ENCODE results near the gene RCC2. TPM values are rescaled to one million over a fixed set of nuclear protein-coding genes. Genes with fewer than 3 reads are reported as not detected.
"Not testable (repeated sequence)": the region's sequence is repeated elsewhere in the genome, so short reads cannot be mapped to it uniquely, and the experiment has no call there.

Gene RCC2
- total RNA-seq, 5 donors from 2014 or later (not counting 1 experiment from before 2014, with no cell fraction given) = 35.9 to 53.5 (median 50.4) TPM

DNA sequence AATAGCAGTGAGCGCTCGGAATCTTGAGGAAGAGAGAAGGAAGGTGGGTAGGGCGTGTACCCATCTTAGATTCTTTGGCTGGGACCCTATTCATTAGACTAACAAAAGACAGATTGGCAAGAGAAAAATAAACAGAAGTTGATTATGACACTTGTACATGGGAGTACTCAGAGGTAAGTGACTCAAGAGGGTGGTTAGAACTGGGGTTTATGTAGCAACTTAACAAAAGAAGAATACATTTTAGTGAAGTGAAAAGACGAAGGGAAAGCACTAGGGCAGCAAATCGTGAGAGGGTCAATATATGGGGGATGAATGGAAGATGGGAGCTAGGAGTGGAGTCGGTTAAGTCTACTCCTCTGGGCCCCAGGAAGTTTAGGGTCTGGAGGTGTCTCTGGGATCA is 25.8 kb upstream of the RCC2 start:
- no peaks in the 10 kb centered on the region for H3K36me3 Mint-ChIP-seq
- H3K27ac Mint-ChIP-seq = no peak overlapping the region
- no peaks in the 10 kb centered on the region for H3K4me1 ChIP-seq (ENCODE audit: control insufficient read depth in 1 of 2, extremely low read depth in 1 of 2, insufficient read depth in 2 of 2, low read length in 2 of 2)
- H3K36me3 ChIP-seq (ENCODE audit: control insufficient read depth in 2 of 2, extremely low read depth in 1 of 2, insufficient read depth in 1 of 2, low read length in 1 of 2) = no peaks in the 10 kb centered on the region
- H3K27me3 ChIP-seq (replicated peaks in 1 of 2; ENCODE audit: control insufficient read depth in 2 of 2, extremely low read depth in 1 of 2, insufficient read depth in 2 of 2, low read length in 1 of 2) = peaks cover 0 to 4% of the 10 kb centered on the region in 2 experiments
- H3K4me1 Mint-ChIP-seq = no peaks in the 10 kb centered on the region
- no peak overlapping the region for H3K27ac ChIP-seq (ENCODE audit: low read length)
- DNase-seq (no peak), ATAC-seq (replicated peaks in 1 of 4) (no peak)
- peaks cover 4 to 8% of the 10 kb centered on the region in 2 donors for H3K27me3 Mint-ChIP-seq
- H3K9me3 Mint-ChIP-seq = no peaks in the 10 kb centered on the region
- ChIA-PET POLR2A (no interaction called here), CTCF (no interaction called here)
- no peak overlapping the region for H3K4me3 Mint-ChIP-seq
- 67% methylated on average over 3 of the region's 6 CpGs for WGBS (ENCODE audit: insufficient coverage)
- H3K4me3 ChIP-seq (ENCODE audit: control insufficient read depth in 1 of 2, extremely low read depth in 1 of 2, low read length in 1 of 2) = no peak overlapping the region
- H3K9me3 ChIP-seq = no peaks in the 10 kb centered on the region

DNA sequence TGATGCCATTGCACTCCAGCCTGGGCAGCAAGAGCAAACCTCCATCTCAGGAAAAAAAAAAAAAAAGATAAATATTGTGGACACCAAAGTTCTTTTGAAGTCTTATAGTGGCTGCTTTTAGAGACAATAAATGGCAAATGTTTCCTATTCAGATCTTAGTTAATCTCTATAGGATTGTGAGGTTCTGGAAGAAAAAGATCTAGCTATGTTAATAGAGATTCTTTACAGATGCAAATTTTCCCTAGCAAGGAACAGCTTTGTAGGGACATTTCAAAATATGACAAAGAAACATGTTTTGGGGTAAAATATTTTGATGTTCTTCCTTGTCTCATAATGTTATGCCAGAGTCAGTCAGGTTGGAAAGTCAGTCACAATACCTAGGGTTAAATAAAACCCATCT is 24.5 kb upstream of the RCC2 start:
- Histone ChIP-seq H3K4me1 (ENCODE audit: control insufficient read depth in 1 of 2, extremely low read depth in 1 of 2, insufficient read depth in 2 of 2, low read length in 2 of 2) (no peaks in the 10 kb centered on the region), H3K27ac (ENCODE audit: low read length) (no peak overlapping the region), H3K36me3 (ENCODE audit: control insufficient read depth in 2 of 2, extremely low read depth in 1 of 2, insufficient read depth in 1 of 2, low read length in 1 of 2) (no peaks in the 10 kb centered on the region), H3K4me3 (ENCODE audit: control insufficient read depth in 1 of 2, extremely low read depth in 1 of 2, low read length in 1 of 2) (no peak overlapping the region), H3K27me3 (replicated peaks in 1 of 2; ENCODE audit: control insufficient read depth in 2 of 2, extremely low read depth in 1 of 2, insufficient read depth in 2 of 2, low read length in 1 of 2) (peaks cover 0 to 7% of the 10 kb centered on the region in 2 experiments), H3K9me3 (no peaks in the 10 kb centered on the region)
- ChIA-PET POLR2A (no interaction called here), CTCF (no interaction called here)
- ATAC-seq (replicated peaks in 1 of 4) (no peak), DNase-seq (no peak)
- H3K9me3 Mint-ChIP-seq = no peaks in the 10 kb centered on the region
- peaks cover under 1 to 9% of the 10 kb centered on the region in 2 donors for H3K27me3 Mint-ChIP-seq
- H3K27ac Mint-ChIP-seq = no peak overlapping the region
- no peaks in the 10 kb centered on the region for H3K36me3 Mint-ChIP-seq
- no peak overlapping the region for H3K4me3 Mint-ChIP-seq
- no peaks in the 10 kb centered on the region for H3K4me1 Mint-ChIP-seq

DNA sequence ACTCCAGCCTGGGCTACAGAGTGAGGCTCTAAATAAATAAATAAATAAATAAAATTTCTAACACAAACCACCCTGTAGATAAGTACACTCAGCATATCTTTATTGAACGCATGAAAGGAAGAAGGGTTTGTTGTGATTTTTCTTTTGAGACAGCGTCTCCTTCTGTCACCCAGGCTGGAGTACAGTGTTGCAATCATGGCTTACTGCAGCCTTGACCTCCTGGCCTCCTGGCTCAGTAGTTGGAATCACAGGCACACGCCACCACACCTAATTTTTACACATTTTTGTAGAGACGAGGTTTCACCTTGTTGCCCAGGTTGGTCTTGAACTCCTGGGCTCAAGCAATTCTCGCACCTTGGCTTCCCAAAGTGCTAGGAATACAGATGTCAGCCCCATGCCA is 23.2 kb upstream of the RCC2 start:
- DNase-seq (no peak), ATAC-seq (replicated peaks in 1 of 4) (no peak)
- H3K36me3 ChIP-seq (ENCODE audit: control insufficient read depth in 2 of 2, extremely low read depth in 1 of 2, insufficient read depth in 1 of 2, low read length in 1 of 2) = no peaks in the 10 kb centered on the region
- H3K4me1 ChIP-seq (ENCODE audit: control insufficient read depth in 1 of 2, extremely low read depth in 1 of 2, insufficient read depth in 2 of 2, low read length in 2 of 2) = no peaks in the 10 kb centered on the region
- no peak overlapping the region for H3K27ac ChIP-seq (ENCODE audit: low read length)
- Mint-ChIP-seq H3K4me3 (no peak overlapping the region), H3K36me3 (no peaks in the 10 kb centered on the region), H3K27ac (no peak overlapping the region), H3K9me3 (no peaks in the 10 kb centered on the region), H3K4me1 (no peaks in the 10 kb centered on the region), H3K27me3 (peaks cover 0 to 8% of the 10 kb centered on the region in 2 donors)
- CTCF ChIA-PET = no interaction called here
- H3K4me3 ChIP-seq (ENCODE audit: control insufficient read depth in 1 of 2, extremely low read depth in 1 of 2, low read length in 1 of 2) = no peak overlapping the region
- WGBS (ENCODE audit: insufficient coverage) = 49% methylated on average over 3 of the region's 5 CpGs
- no peaks in the 10 kb centered on the region for H3K9me3 ChIP-seq
- peaks cover 0 to 7% of the 10 kb centered on the region in 2 experiments for H3K27me3 ChIP-seq (replicated peaks in 1 of 2; ENCODE audit: control insufficient read depth in 2 of 2, extremely low read depth in 1 of 2, insufficient read depth in 2 of 2, low read length in 1 of 2)
- POLR2A ChIA-PET = no interaction called here

DNA sequence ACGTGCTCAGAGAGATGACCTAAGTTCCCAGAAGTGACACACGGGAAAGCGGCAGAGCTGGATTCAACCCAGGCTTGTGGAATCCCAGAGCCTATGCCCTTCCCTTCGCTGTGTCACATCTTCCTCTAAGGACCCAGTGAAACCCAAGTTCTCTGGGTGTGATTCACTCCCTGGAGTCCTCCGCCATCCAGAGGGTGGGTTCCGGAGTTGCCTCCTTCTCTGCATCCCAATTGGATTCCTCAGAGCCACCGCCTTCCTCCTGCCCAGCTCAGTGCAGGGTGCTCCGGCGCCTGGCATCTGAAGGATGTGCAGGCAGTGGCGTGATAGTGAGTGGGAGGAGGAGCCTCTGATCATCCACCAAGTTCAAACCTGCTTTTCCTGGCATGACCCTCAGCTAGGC is 20.7 kb upstream of the RCC2 start:
- CTCF ChIA-PET = interaction anchor here in 1 of 2 donors (0.7 kb wide), 1 partner anchor 88 kb away, joined by 7 read pairs; no protein-coding TSS in a partner anchor
- Histone ChIP-seq H3K4me3 (ENCODE audit: control insufficient read depth in 1 of 2, extremely low read depth in 1 of 2, low read length in 1 of 2) (no peak overlapping the region), H3K27ac (ENCODE audit: low read length) (no peak overlapping the region), H3K27me3 (replicated peaks in 1 of 2; ENCODE audit: control insufficient read depth in 2 of 2, extremely low read depth in 1 of 2, insufficient read depth in 2 of 2, low read length in 1 of 2) (peaks cover 0 to 7% of the 10 kb centered on the region in 2 experiments), H3K4me1 (ENCODE audit: control insufficient read depth in 1 of 2, extremely low read depth in 1 of 2, insufficient read depth in 2 of 2, low read length in 2 of 2) (no peaks in the 10 kb centered on the region), H3K36me3 (ENCODE audit: control insufficient read depth in 2 of 2, extremely low read depth in 1 of 2, insufficient read depth in 1 of 2, low read length in 1 of 2) (no peaks in the 10 kb centered on the region), H3K9me3 (no peaks in the 10 kb centered on the region)
- no peak for DNase-seq
- ATAC-seq (replicated peaks in 1 of 4) = no peak
- Mint-ChIP-seq H3K27me3 (peaks cover 0 to 8% of the 10 kb centered on the region in 2 donors), H3K4me1 (no peaks in the 10 kb centered on the region), H3K36me3 (no peaks in the 10 kb centered on the region), H3K9me3 (no peaks in the 10 kb centered on the region), H3K27ac (no peak overlapping the region), H3K4me3 (no peak overlapping the region)
- POLR2A ChIA-PET = no interaction called here
- WGBS (ENCODE audit: insufficient coverage) = 93% methylated on average over 6 of the region's 10 CpGs

GRCh38 chr1:17458794-17459193 is 19.3 kb upstream of the RCC2 start:
- Mint-ChIP-seq H3K27ac (no peak overlapping the region), H3K27me3 (peaks cover 0 to 8% of the 10 kb centered on the region in 2 donors), H3K4me1 (no peaks in the 10 kb centered on the region), H3K36me3 (no peaks in the 10 kb centered on the region), H3K9me3 (no peaks in the 10 kb centered on the region), H3K4me3 (no peak overlapping the region)
- H3K27me3 ChIP-seq (replicated peaks in 1 of 2; ENCODE audit: control insufficient read depth in 2 of 2, extremely low read depth in 1 of 2, insufficient read depth in 2 of 2, low read length in 1 of 2) = peaks cover 0 to 7% of the 10 kb centered on the region in 2 experiments
- no peak overlapping the region for H3K27ac ChIP-seq (ENCODE audit: low read length)
- H3K4me3 ChIP-seq (ENCODE audit: control insufficient read depth in 1 of 2, extremely low read depth in 1 of 2, low read length in 1 of 2) = no peak overlapping the region
- no CpG with 5 or more reads among the region's 1 CpG for WGBS (ENCODE audit: insufficient coverage)
- no peaks in the 10 kb centered on the region for H3K9me3 ChIP-seq
- POLR2A ChIA-PET = no interaction called here
- no peaks in the 10 kb centered on the region for H3K4me1 ChIP-seq (ENCODE audit: control insufficient read depth in 1 of 2, extremely low read depth in 1 of 2, insufficient read depth in 2 of 2, low read length in 2 of 2)
- ATAC-seq (replicated peaks in 1 of 4) = no peak
- H3K36me3 ChIP-seq (ENCODE audit: control insufficient read depth in 2 of 2, extremely low read depth in 1 of 2, insufficient read depth in 1 of 2, low read length in 1 of 2) = no peaks in the 10 kb centered on the region
- DNase-seq = no peak
- CTCF ChIA-PET = no interaction called here

GRCh38 chr1:17452686-17453085 is 13.2 kb upstream of the RCC2 start:
- POLR2A ChIA-PET = interaction anchor here in 1 of 2 donors (0.8 kb wide), 1 partner anchor 13 kb away, joined by 3 read pairs; the partner anchor contains the start of gene RCC2
- Mint-ChIP-seq H3K36me3 (no peaks in the 10 kb centered on the region), H3K27ac (no peak overlapping the region), H3K27me3 (no peaks in the 10 kb centered on the region), H3K4me3 (no peak overlapping the region), H3K9me3 (no peaks in the 10 kb centered on the region), H3K4me1 (no peaks in the 10 kb centered on the region)
- no peaks in the 10 kb centered on the region for H3K4me1 ChIP-seq (ENCODE audit: control insufficient read depth in 1 of 2, extremely low read depth in 1 of 2, insufficient read depth in 2 of 2, low read length in 2 of 2)
- CTCF ChIA-PET = no interaction called here
- H3K9me3 ChIP-seq = no peaks in the 10 kb centered on the region
- no peak overlapping the region for H3K27ac ChIP-seq (ENCODE audit: low read length)
- no CpG with 5 or more reads among the region's 4 CpGs for WGBS (ENCODE audit: insufficient coverage)
- DNase-seq = no peak
- H3K36me3 ChIP-seq (ENCODE audit: control insufficient read depth in 2 of 2, extremely low read depth in 1 of 2, insufficient read depth in 1 of 2, low read length in 1 of 2) = no peaks in the 10 kb centered on the region
- no peak overlapping the region for H3K4me3 ChIP-seq (ENCODE audit: control insufficient read depth in 1 of 2, extremely low read depth in 1 of 2, low read length in 1 of 2)
- no peak for ATAC-seq (replicated peaks in 1 of 4)
- no peaks in the 10 kb centered on the region for H3K27me3 ChIP-seq (replicated peaks in 1 of 2; ENCODE audit: control insufficient read depth in 2 of 2, extremely low read depth in 1 of 2, insufficient read depth in 2 of 2, low read length in 1 of 2)

- POLR2A ChIA-PET = interaction anchor here in 1 of 2 donors (0.8 kb wide), 1 partner anchor 13 kb away, joined by 3 read pairs; the partner anchor contains the start of gene RCC2
- H3K27me3 Mint-ChIP-seq; H3K9me3 ChIP-seq; H3K9me3 Mint-ChIP-seq; H3K4me3 ChIP-seq (ENCODE audit: control insufficient read depth in 1 of 2, extremely low read depth in 1 of 2, low read length in 1 of 2); H3K4me1 ChIP-seq (ENCODE audit: control insufficient read depth in 1 of 2, extremely low read depth in 1 of 2, insufficient read depth in 2 of 2, low read length in 2 of 2); H3K27ac ChIP-seq (ENCODE audit: low read length); H3K27ac Mint-ChIP-seq; H3K27me3 ChIP-seq (replicated peaks in 1 of 2; ENCODE audit: control insufficient read depth in 2 of 2, extremely low read depth in 1 of 2, insufficient read depth in 2 of 2, low read length in 1 of 2); CTCF ChIA-PET; H3K36me3 Mint-ChIP-seq; DNase-seq; H3K4me3 Mint-ChIP-seq; H3K36me3 ChIP-seq (ENCODE audit: control insufficient read depth in 2 of 2, extremely low read depth in 1 of 2, insufficient read depth in 1 of 2, low read length in 1 of 2); ATAC-seq (replicated peaks in 1 of 4); H3K4me1 Mint-ChIP-seq: not testable (repeated sequence)
- 76% methylated on average over 4 of the region's 10 CpGs for WGBS (ENCODE audit: insufficient coverage)
Measured at GRCh38 chr1:17452203-17452602, 12.7 kb upstream of the RCC2 start.

Measured in T-cell (primary cell).